Measurements from ENCODE around the gene CSF3.

GRCh38 chr17:40017422-40018080 is 2.3 kb downstream of the CSF3 start:
- TF ChIP-seq, protein P1, sequence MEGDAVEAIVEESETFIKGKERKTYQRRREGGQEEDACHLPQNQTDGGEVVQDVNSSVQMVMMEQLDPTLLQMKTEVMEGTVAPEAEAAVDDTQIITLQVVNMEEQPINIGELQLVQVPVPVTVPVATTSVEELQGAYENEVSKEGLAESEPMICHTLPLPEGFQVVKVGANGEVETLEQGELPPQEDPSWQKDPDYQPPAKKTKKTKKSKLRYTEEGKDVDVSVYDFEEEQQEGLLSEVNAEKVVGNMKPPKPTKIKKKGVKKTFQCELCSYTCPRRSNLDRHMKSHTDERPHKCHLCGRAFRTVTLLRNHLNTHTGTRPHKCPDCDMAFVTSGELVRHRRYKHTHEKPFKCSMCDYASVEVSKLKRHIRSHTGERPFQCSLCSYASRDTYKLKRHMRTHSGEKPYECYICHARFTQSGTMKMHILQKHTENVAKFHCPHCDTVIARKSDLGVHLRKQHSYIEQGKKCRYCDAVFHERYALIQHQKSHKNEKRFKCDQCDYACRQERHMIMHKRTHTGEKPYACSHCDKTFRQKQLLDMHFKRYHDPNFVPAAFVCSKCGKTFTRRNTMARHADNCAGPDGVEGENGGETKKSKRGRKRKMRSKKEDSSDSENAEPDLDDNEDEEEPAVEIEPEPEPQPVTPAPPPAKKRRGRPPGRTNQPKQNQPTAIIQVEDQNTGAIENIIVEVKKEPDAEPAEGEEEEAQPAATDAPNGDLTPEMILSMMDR (IDR thresholded peaks at IDR 0.05; ENCODE audit: low read depth, low read length, missing input control), result no peak
- TF ChIP-seq, protein P2, sequence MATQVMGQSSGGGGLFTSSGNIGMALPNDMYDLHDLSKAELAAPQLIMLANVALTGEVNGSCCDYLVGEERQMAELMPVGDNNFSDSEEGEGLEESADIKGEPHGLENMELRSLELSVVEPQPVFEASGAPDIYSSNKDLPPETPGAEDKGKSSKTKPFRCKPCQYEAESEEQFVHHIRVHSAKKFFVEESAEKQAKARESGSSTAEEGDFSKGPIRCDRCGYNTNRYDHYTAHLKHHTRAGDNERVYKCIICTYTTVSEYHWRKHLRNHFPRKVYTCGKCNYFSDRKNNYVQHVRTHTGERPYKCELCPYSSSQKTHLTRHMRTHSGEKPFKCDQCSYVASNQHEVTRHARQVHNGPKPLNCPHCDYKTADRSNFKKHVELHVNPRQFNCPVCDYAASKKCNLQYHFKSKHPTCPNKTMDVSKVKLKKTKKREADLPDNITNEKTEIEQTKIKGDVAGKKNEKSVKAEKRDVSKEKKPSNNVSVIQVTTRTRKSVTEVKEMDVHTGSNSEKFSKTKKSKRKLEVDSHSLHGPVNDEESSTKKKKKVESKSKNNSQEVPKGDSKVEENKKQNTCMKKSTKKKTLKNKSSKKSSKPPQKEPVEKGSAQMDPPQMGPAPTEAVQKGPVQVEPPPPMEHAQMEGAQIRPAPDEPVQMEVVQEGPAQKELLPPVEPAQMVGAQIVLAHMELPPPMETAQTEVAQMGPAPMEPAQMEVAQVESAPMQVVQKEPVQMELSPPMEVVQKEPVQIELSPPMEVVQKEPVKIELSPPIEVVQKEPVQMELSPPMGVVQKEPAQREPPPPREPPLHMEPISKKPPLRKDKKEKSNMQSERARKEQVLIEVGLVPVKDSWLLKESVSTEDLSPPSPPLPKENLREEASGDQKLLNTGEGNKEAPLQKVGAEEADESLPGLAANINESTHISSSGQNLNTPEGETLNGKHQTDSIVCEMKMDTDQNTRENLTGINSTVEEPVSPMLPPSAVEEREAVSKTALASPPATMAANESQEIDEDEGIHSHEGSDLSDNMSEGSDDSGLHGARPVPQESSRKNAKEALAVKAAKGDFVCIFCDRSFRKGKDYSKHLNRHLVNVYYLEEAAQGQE (IDR thresholded peaks at IDR 0.05), result no peak
- TF ChIP-seq, protein P3, sequence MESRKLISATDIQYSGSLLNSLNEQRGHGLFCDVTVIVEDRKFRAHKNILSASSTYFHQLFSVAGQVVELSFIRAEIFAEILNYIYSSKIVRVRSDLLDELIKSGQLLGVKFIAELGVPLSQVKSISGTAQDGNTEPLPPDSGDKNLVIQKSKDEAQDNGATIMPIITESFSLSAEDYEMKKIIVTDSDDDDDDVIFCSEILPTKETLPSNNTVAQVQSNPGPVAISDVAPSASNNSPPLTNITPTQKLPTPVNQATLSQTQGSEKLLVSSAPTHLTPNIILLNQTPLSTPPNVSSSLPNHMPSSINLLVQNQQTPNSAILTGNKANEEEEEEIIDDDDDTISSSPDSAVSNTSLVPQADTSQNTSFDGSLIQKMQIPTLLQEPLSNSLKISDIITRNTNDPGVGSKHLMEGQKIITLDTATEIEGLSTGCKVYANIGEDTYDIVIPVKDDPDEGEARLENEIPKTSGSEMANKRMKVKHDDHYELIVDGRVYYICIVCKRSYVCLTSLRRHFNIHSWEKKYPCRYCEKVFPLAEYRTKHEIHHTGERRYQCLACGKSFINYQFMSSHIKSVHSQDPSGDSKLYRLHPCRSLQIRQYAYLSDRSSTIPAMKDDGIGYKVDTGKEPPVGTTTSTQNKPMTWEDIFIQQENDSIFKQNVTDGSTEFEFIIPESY (IDR thresholded peaks at IDR 0.05), result no peak
- TF ChIP-seq YY1 (IDR thresholded peaks at IDR 0.05) (no peak), TAF1 (conservative IDR thresholded peaks at IDR 0.05) (no peak), SP1 (IDR thresholded peaks at IDR 0.05) (no peak), NR2F2 (IDR thresholded peaks at IDR 0.05) (no peak), JUND (IDR thresholded peaks at IDR 0.05) (no peak)
- TF ChIP-seq, protein P4, sequence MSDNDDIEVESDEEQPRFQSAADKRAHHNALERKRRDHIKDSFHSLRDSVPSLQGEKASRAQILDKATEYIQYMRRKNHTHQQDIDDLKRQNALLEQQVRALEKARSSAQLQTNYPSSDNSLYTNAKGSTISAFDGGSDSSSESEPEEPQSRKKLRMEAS (IDR thresholded peaks at IDR 0.05), result no peak

Measured in liver (tissue), 3 donors.